HG03575 (cell line): ENCODE results near the gene VAMP1.
A peak's percentile ranks its signal among the peaks of the same experiment; 100 is the strongest.
"Not testable (repeated sequence)": the region's sequence is repeated elsewhere in the genome, so short reads cannot be mapped to it uniquely, and the experiment has no call there.

Experiments used
- ATAC-seq: cut with Tn5 transposase; IDR thresholded peaks from one replicate; pipeline ENCODE4 v1.9.1; 2021; ENCODE audit not compliant: unreplicated experiment, insufficient number of reproducible peaks, low FRiP score; ENCODE audit errors: extremely low read depth

VAMP1 gene, protein sequence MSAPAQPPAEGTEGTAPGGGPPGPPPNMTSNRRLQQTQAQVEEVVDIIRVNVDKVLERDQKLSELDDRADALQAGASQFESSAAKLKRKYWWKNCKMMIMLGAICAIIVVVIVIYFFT

DNA sequence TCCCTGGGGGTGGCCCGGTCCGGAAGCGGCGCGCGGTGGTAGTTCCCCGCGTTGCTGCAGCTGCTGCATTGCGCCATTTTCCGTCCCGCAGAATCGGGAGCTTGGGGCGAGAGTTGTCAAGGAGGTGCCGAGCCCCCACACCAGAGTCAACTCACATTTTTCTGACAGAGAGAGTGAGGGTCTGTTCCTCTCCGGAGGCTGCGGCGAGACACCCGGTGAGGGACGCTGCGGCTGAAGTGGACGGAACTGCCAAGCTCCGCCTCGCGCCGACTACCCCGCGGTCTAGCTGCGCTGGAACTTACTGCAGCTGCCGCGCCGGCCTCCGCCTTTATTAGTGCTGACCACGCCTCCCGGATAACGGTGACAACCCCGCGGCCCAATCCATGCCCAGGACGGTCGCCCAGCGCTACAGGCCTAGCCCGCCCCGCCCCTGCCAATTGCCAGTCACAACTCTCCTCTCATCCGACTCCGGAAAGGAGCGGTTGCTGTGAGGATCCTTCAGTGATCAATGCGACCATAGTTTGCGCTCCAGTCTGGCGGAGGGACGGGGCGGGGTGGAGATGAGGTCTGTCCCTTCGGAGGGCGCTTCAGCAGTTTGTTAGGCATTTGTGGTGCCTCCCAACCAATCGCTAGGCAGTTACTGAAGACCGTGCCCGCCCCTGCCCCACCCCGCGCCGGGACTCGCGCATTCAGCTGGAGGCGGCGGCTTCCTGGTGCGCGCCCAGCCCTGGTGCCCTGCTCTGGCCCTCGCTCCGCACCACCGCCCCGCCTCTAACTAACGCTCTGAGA lies at the start of gene VAMP1:
Gene VAMP1, minus strand, starts transcription at position 303 of the 789 bp plus-strand sequence. Its CDS starts 146 bp downstream, at position 157.
- peak; percentile 49 for ATAC-seq

DNA sequence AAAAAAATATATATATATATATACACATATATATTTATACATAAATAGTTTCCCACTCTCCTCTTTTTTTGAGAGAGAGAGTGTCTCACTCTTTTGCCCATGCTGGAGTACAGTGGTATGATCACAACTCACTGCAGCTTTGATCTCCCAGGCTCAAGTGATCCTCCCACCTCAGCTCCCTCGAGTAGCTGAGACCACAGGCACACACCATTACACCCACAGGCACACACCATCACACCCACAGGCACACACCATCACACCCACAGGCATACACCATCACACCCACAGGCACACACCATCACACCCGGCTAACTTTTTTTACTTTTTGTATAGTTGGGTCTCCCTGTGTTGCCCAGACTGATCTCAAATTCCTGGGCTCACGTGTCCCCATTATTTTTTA lies 49.7 kb upstream of the VAMP1 start:
- ATAC-seq: no peak

DNA sequence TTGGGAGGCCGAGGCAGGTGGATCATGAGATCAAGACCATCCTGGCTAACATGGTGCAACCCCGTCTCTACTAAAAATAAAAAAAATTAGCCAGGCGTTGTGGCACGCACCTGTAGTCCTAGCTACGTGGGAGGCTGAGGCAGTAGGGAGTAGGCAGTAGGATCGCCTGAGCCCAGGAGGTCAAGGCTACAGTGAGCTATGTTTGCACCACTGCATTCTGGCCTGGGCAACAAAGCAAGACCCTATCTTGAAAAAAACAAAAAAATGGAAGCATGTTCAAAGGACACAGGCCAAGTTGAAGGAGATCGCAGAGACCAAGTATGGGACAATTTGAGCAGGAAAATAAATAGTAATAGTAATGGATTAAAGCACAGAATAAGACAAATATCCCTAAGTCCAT lies 37.6 kb upstream of the VAMP1 start:
- ATAC-seq: no peak

DNA sequence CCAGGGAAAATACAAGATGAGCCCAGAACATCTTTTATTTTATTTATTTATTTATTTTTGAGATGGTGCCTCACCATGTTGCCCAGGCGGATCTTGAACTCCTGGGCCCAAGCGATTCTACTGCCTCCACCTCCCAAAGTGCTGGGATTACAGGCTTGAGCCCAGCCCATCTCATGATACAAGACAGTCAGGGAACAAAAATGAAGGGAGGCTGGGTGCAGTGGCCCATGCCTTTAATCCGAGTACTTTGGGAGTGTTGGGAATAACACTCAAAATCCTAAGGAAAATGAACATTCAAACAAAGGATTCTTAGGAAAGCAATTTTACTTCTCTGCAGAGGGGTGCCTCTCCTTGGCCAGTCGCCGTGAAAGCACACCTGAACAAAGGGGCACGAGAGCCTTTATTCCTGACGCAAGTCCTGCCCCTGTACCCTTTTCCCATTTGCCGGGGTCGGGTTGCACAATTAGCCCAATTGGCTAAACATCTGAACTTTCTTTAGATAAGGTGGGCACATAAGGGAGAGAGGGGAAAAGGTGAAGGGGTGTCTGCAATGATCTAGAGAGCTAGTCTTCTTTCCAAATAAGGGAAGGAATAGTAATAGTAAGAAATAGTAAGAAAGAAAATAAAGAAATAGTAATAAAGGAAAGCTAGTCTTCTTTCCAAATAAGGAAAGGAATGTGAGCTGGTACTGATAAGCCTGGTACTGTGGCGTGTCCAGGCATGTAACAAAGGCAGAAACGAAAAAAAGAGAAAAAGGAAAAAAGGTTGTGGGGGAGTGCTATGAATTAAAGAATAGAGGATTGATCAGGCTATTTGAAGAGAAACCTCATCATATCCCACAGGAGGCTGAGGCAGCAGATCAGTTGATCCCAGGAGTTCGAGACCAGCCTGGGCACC lies 36.9 kb upstream of the VAMP1 start:
- ATAC-seq: no peak

DNA sequence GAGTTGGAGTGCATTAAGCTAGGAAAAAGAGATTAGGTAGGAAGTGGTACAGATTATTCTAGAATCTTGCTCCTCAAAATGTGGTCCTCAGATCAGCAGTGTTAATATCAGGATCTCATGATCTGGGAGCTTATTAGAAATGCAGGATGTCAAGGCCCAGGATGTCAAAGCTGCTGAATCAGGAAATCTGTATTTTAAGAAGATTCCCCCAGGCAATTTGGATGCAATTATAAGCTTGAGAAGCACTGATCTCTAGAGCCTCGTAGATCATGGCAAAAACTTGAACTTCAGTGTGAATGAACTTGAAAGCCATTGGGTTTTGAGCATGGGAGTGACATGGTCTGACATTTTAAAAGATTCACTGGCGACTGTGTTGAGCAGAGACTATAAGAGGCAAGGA lies 30.0 kb upstream of the VAMP1 start:
- no peak for ATAC-seq

DNA sequence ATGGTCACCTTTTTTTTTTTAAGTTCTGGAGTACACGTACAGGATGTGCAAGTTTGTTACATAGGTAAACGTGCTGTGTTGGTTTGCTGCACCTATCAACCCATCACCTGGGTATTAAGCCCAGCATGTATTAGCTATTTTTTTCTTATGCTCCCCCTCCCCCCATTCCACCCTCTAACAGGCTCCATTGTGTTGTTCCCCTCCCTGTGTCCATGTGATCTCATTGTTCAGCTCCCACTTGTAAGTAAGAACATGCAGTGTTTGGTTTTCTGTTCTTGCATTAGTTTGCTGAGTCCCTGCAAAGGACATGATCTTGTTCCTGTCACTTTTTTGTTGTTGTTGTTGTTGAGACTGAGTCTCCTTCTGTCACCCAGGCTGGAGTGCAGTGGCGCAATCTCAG lies 26.8 kb upstream of the VAMP1 start:
- not testable (repeated sequence) for ATAC-seq

DNA sequence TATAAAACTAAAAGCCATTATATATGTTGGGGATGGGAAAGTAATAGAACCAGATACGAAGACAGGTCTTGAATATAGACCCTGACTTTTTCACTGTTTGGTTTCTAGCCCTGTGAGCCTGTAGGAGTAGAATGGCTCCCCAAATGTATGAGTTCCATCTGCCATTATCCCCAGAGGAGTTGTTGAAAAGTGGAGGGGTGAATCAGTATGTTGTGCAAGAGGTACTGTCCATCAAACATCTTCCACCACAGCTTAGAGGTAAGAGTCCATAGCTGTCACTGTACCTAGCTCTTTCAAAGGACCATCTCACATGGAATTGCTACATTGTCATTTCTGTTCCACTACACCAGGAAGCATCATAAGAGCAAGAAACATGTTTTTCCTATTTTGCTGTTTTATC lies 24.5 kb upstream of the VAMP1 start:
- ATAC-seq: no peak

DNA sequence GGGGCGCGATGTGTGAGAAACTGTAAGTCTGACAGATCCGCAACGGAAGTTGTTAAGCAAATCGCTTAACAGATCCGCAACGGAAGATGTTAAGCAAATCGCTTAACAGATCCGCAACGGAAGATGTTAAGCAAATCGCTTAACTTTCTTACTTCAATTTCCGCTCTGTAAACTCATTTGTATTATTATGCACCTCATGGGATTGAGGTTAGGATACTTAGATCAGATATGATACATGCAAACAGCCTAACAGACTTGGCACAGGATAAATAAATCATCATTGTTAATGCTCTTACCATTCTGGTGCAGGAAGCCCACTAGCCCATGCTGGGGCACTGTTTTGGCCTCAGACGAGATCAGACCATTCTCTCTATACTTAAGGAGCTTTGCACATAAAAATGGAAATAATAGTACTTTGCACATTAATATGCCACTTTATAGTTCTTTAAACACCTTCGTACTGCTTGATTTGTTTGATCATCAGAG lies 23.8 kb upstream of the VAMP1 start:
- no peak for ATAC-seq

DNA sequence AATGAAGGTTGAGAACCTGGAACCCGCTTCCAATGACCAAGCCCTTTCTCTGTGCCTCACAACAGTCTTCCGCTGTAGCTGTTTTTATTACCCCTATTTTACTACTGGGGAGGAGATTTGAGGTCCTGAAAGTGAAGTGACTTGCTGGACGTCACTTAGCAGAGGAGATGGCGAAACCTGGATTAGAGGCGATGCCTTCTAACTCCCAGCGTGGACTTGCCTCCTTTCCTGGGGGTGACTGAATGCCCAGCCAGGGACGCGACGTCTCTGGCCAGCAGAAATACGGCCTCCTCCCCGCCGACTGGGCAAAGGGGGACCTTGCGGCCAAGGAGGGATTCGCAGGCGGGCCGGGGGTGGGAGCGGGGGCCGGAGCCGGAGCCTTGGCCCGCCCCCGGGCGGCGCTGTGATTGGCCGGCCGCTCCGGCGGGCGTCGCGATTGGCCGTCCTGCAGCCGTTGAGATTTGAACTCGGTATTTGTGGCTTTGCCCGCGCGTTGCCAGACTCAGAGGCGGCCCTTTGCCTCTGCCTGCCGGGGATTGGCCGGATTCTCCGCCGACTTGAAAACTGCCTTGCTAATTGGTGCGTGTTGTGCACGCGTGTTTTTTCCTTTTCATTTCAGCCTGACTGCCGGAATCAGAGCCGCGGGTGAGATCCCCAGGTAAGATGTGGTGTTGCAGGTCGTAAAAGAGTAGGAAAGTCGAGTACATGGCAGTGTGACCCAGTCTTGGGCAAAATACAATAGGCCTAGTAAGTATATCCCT lies 23.2 kb upstream of the VAMP1 start, which contains the start of gene NCAPD2:
Gene NCAPD2, plus strand, starts transcription at position 606 of the 761 bp plus-strand sequence. CDS start 997 bp downstream, outside the sequence.
- peak; percentile 66 for ATAC-seq

DNA sequence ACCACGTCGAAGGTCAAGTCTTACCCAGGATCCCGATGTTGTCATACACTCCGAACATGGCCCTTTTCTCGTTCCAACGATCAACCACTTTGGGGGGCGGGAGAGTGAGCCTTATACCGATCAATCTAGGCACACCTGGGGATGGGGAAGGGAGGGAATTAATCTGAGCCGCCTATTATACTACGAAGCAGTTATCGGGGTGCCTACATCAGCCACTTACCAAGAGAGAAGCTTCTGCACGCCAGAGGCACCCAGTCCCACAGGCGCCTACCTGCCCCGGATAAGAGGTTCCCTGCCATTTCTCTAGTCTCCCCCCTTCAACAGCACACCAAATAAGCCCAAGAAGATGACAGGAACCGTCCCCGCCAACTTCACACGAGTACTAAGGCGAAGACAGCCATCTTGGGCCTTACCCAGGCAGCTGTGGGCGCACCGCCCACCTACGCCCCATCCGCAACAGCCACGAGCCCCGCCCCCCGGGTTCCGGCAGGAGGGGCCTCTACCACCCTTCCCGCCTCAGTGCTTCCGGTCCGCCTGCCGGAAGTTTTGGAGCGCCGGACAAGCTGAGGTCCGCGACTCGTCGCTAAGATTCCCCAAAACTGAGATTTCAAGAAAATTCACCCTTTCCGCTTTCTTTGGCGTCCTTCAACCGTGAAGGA lies 22.5 kb upstream of the VAMP1 start, which contains the start of gene MRPL51:
Gene MRPL51, minus strand, starts transcription at position 425 of the 659 bp plus-strand sequence. Its CDS starts 126 bp downstream, at position 299.
- no peak for ATAC-seq

DNA sequence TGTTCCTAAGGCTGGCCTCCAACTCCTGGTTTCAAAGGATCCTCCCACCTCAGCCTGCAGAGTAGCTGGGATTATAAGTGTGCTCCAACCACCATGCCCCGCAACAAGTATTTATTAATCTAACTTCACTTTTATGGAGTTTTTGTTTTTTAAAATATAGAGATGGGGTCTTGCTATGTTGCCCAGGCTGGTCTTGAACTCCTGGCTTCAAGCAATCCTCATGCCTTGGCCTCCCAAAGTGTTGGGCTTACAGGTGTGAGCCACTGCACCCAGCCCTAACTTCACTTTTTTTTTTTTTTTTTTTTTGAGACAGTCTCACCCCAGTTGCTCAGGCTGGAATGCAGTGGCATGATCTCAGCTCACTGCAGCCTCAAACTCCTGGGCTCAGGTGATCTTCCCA lies 20.2 kb upstream of the VAMP1 start:
- ATAC-seq: not testable (repeated sequence)

DNA sequence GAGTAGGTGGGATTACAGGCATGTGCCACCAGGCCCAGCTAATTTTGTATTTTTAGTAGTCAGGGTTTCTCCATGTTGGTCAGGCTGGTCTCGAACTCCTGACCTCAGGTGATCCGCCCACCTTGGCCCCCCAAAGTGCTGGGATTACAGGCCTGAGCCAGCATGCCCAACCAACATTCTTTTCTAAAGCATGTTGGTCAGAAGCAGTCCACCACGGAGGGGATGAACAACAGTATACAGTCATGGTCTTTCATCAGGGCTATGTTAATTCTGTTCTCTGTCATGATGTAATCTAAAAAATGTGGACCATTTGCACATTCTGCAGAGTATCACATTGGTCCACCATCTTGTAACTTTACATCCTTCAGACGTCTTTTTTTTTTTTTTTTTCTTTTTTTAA lies 19.0 kb upstream of the VAMP1 start:
- ATAC-seq: no peak

DNA sequence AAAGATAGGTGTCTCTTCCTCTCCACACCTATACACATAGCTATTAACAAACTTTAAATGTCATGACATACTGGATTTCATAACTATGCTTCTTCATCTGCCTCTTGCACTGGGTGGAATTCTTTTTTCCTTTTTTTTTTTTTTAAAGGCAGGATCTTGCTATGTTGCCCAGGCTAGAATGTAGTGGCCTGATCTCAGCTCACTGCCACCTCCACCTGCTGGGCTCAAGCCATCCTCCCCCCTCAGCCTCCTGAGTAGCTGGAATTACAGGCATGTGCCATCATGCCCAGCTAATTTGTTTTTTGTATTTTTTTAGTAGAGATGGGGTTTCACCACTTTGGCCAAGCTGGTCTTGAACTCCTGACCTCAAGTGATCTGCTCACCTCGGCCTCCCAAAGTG lies 17.8 kb upstream of the VAMP1 start:
- ATAC-seq: no peak

DNA sequence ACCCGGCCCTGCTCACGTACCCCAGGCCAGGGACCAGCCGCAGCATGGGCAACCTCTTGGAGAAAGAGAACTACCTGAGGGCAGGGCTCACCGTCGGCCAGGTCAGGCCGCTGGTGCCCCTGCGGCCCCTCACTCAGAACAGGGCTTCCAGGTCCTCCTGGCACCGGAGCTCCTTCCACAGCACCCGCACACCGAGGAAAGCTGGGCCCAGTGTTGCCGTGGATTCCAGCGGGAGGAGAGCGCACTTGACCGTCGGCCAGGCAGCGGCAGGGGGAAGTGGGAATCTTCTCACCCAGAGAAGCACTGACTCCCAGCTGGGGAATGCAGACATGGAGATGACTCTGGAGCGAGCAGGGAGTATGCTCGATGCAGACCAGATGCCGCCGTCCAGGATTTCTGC lies 7.9 kb upstream of the VAMP1 start:
- no peak for ATAC-seq

DNA sequence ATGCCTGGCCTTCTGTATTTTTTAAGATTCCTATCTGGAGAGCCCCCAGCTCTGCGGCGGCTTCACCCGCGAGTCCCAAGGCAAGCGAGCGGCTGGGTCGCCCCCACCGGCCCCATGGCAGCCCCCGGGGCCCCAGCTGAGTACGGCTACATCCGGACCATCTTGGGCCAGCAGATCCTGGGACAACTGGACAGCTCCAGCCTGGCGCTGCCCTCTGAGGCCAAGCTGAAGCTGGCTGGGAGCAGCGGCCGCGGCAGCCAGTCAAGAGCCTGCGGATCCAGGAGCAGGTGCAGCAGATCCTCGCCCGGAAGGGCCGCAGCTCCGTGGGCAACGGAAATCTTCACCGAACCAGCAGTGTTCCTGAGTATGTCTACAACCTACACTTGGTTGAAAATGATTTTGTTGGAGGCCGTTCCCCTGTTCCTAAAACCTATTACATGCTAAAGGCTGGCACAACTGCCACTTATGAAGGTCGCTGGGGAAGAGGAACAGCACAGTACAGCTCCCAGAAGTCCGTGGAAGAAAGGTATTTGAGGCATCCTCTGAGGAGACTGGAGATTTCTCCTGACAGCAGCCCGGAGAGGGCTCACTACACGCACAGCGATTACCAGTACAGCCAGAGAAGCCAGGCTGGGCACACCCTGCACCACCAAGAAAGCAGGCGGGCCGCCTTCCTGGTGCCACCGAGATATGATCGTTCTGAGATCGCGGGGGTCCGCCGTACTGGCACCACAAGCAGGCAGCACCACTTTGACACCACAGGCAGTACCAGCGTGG lies 7.3 kb upstream of the VAMP1 start:
- ATAC-seq: not testable (repeated sequence)

DNA sequence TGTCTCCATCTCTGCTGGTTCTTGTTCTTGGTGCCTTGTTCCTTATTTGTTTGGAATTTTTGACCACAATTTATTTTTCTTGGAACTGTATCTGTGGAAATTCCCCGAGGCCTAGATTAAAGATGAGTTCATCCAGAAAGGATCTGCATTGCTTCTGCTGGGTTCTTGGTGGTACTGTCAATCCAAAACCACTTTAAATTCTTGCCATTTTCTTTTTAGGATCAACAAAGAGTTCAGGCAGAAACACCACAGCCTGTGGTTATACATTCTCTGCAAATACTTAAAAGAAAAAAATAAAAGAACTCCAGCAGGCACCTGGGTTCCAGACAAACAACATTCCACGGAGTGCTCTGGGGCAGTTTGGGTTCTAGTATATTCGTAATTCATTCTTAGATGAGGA lies 6.0 kb upstream of the VAMP1 start:
- ATAC-seq: no peak

DNA sequence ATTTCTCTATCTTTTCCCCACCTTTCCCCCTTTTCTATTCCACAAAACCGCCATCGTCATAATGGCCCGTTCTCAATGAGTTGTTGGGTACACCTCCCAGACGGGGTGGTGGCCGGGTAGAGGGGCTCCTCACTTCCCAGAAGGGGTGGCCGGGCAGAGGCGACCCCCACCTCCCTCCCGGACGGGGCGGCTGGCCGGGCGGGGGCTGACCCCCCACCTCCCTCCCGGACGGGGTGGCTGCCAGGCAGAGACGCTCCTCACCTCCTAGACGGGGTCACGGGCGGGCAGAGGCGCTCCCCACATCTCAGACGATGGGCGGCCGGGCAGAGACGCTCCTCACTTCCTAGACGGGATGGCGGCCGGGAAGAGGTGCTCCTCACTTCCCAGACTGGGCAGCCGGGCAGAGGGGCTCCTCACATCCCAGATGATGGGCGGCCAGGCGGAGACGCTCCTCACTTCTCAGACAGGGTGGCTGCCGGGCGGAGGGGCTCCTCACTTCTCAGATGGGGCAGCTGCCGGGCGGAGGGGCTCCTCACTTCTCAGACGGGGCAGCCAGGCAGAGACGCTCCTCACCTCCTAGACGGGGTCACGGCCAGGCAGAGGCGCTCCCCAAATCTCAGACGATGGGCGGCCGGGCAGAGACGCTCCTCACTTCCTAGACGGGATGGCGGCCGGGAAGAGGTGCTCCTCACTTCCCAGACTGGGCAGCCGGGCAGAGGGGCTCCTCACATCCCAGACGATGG lies 4.9 kb upstream of the VAMP1 start:
- ATAC-seq: not testable (repeated sequence)
